Caki2 (cell line): ENCODE data around the gene IFT27. TPM values are rescaled to one million over a fixed set of nuclear protein-coding genes. Genes with fewer than 3 reads are reported as not detected.

Source experiments
- DNase-seq: peaks from one replicate; pipeline ENCODE4 v3.0.0-alpha.2; 2015; ENCODE audit warnings: low read depth
- in situ Hi-C: cut with HindIII; loops from 2 replicates; pipeline ENCODE4 v1.10.0; 2016; ENCODE audit warnings: low sequenced_read_pairs, low pct_unique_long_range_greater_than_20kb, mixed read lengths
- total RNA-seq: library from RNA; depleted of rRNA; stranded (reverse); fragments of >200 nt; shearing (Covaris generic); gene quantifications from 2 replicates; pipeline ENCODE4 v1.2.3, GENCODE V29; 2014; ENCODE audit warnings: low replicate concordance

The IFT27 gene
- total RNA-seq, 1 experiment from 2014 or later: 101 TPM

GRCh38 chr22:36769541-36770512, 6.1 kb downstream of the IFT27 start:
- in situ Hi-C loops: loop anchor here (10.0 kb wide), 3 partner anchors 45 to 225 kb away; no protein-coding TSS in a partner anchor
- DNase-seq: no peak

GRCh38 chr22:36768616-36769015, 7.3 kb downstream of the IFT27 start:
- DNase-seq: no peak
- in situ Hi-C loops: no loop called here

GRCh38 chr22:36768141-36768540, 7.8 kb downstream of the IFT27 start:
- DNase-seq: no peak
- in situ Hi-C loops: no loop called here

GRCh38 chr22:36767035-36767775, 8.7 kb downstream of the IFT27 start:
- DNase-seq: no peak
- in situ Hi-C loops: no loop called here

GRCh38 chr22:36765943-36766450, 9.9 kb downstream of the IFT27 start:
- DNase-seq: no peak
- in situ Hi-C loops: no loop called here

- no peak for DNase-seq
- in situ Hi-C loops: no loop called here
Observed at GRCh38 chr22:36765131-36765942, 10.6 kb downstream of the IFT27 start.

- in situ Hi-C loops: no loop called here
- no peak for DNase-seq
Observed at GRCh38 chr22:36764641-36765040, 11.3 kb downstream of the IFT27 start.

GRCh38 chr22:36764060-36764459, 11.9 kb downstream of the IFT27 start:
- no peak for DNase-seq
- in situ Hi-C loops: no loop called here

- in situ Hi-C loops: no loop called here
- DNase-seq: no peak
Observed at GRCh38 chr22:36763576-36763975, 12.3 kb downstream of the IFT27 start.

- no peak for DNase-seq
- in situ Hi-C loops: no loop called here
Observed at GRCh38 chr22:36762687-36763260, 13.1 kb downstream of the IFT27 start.

- no peak for DNase-seq
- in situ Hi-C loops: no loop called here
Observed at GRCh38 chr22:36761553-36762240, 14.2 kb downstream of the IFT27 start.

GRCh38 chr22:36760786-36761185, 15.1 kb downstream of the IFT27 start:
- in situ Hi-C loops: no loop called here

GRCh38 chr22:36759481-36760159, 16.3 kb downstream of the IFT27 start:
- in situ Hi-C loops: no loop called here
- no peak for DNase-seq

More at GRCh38 chr22:36760786-36761185, 15.1 kb downstream of the IFT27 start:
- no peak for DNase-seq

GRCh38 chr22:36758792-36759271, 17.1 kb downstream of the IFT27 start:
- DNase-seq: no peak
- in situ Hi-C loops: no loop called here

GRCh38 chr22:36757668-36758211, 18.2 kb downstream of the IFT27 start:
- in situ Hi-C loops: no loop called here
- peak; percentile 58 for DNase-seq
